ENCODE data around the gene SMARCA2. TPM values are rescaled to one million over a fixed set of nuclear protein-coding genes. Genes with fewer than 3 reads are reported as not detected.
A peak's percentile ranks its signal among the peaks of the same experiment; 100 is the strongest.

Gene SMARCA2
- total RNA-seq, 4 donors from 2014 or later: 84.8 to 164 (median 91.6) TPM

- DNase-seq (ENCODE audit: low spot score) (no peak), ATAC-seq (ENCODE audit: low FRiP score) (no peak)
- no peak for TF ChIP-seq CTCF (IDR thresholded peaks at IDR 0.05)
These were observed 70.6 kb downstream of the SMARCA2 start for GRCh38 chr9:2085716-2086115.

- ATAC-seq (ENCODE audit: low FRiP score) (no peak), DNase-seq (ENCODE audit: low spot score) (no peak)
- no peak for TF ChIP-seq CTCF (IDR thresholded peaks at IDR 0.05)
These were observed 71.0 kb downstream of the SMARCA2 start for GRCh38 chr9:2086116-2086515.

- ATAC-seq (ENCODE audit: low FRiP score): no peak
- DNase-seq (ENCODE audit: low spot score): no peak
- TF ChIP-seq CTCF (IDR thresholded peaks at IDR 0.05): no peak
These were observed 71.8 kb downstream of the SMARCA2 start for GRCh38 chr9:2086971-2087370.

GRCh38 chr9:2087500-2088313 lies 72.6 kb downstream of the SMARCA2 start:
- DNase-seq (ENCODE audit: low spot score) (no peak), ATAC-seq (ENCODE audit: low FRiP score) (no peak)
- peak in 1 of 3 donors; percentile 24 for TF ChIP-seq CTCF (IDR thresholded peaks at IDR 0.05)

GRCh38 chr9:2093920-2094597 lies 78.9 kb downstream of the SMARCA2 start:
- DNase-seq (ENCODE audit: low spot score) (no peak), ATAC-seq (ENCODE audit: low FRiP score) (peak; percentile 91)
- TF ChIP-seq CTCF (IDR thresholded peaks at IDR 0.05): no peak

- TF ChIP-seq CTCF (IDR thresholded peaks at IDR 0.05): no peak
- no peak for DNase-seq (ENCODE audit: low spot score)
- ATAC-seq (ENCODE audit: low FRiP score): no peak
These were observed 81.3 kb downstream of the SMARCA2 start for GRCh38 chr9:2096376-2096970.

Measured in omental fat pad (tissue), 4 donors.